Lower lobe of right lung (tissue), 2 donors: ENCODE data around the gene KCNK10. TPM values are rescaled to one million over a fixed set of nuclear protein-coding genes. Genes with fewer than 3 reads are reported as not detected.

Source experiments
- ATAC-seq, 2 donors: fragments of 200-7000 bp; cut with Tn5 transposase; one replicate each; pipeline ENCODE4 v1.9.1; 2020 to 2022; ENCODE audit warnings: mild to moderate bottlenecking in 2 of 2, moderate library complexity in 2 of 2
- DNase-seq: peaks from one replicate; pipeline ENCODE4 v3.0.0-alpha.2; 2020
- H3K27ac ChIP-seq: fragments of 200-600 bp; one replicate; pipeline ENCODE4 v1.8.0; 2022
- H3K27me3 ChIP-seq: fragments of 200-600 bp; one replicate; pipeline ENCODE4 v1.8.0; 2022; ENCODE audit warnings: low read depth
- H3K36me3 ChIP-seq: fragments of 200-600 bp; one replicate; pipeline ENCODE4 v1.8.0; 2022; ENCODE audit warnings: mild to moderate bottlenecking
- H3K4me1 ChIP-seq: fragments of 200-600 bp; one replicate; pipeline ENCODE4 v1.8.0; 2022
- H3K4me3 ChIP-seq: fragments of 200-600 bp; one replicate; pipeline ENCODE4 v1.8.0; 2022; ENCODE audit warnings: mild to moderate bottlenecking
- H3K9me3 ChIP-seq: fragments of 200-600 bp; one replicate; pipeline ENCODE4 v1.8.0; 2022
- intact Hi-C: fragments of 100-400 bp; cut with DNase I; formaldehyde crosslinking; loops from one replicate; pipeline ENCODE4 v1.11.0; 2022
- total RNA-seq: library from RNA; stranded (reverse); fragmentation: NEBNext Ultra II Directional; extraction: Animal tissue kit (Norgen Biotek cat#: 25700); gene quantifications from one replicate; pipeline ENCODE4 v1.2.1, GENCODE V29; 2021
- TF ChIP-seq, protein P1 (sequence below): fragments of 200-600 bp; IDR thresholded peaks from one replicate; pipeline ENCODE4 v1.8.0; 2022; ENCODE audit warnings: antibody characterized with exemption, mild to moderate bottlenecking
- donor health status: DM: no; HTN: yes; CAD: no; lungs with severe emphysema.

KCNK10 gene
- total RNA-seq, 1 donor from 2014 or later = not detected

DNA sequence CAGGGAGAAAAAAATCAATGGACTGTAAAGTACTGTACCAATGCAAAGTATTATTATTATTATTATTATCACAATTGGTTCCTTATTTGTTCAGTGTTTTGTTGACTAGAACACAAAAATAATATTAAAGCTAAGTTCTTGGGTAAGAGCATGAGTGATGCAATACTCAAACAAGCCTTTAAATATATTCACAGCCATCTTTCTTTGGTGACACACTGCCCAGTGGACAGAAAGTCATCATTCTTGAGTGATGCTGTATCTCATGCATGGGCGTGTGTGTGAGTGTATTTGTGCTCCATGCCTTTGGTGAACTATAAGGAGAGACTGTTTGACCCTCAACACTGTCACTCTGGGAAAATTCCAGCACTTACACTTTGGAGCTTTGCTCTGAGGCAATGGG, 93.6 kb downstream of the KCNK10 start:
- intact Hi-C loops = no loop called here
- ATAC-seq = no peak
- no peaks in the 10 kb centered on the region for H3K36me3 ChIP-seq

DNA sequence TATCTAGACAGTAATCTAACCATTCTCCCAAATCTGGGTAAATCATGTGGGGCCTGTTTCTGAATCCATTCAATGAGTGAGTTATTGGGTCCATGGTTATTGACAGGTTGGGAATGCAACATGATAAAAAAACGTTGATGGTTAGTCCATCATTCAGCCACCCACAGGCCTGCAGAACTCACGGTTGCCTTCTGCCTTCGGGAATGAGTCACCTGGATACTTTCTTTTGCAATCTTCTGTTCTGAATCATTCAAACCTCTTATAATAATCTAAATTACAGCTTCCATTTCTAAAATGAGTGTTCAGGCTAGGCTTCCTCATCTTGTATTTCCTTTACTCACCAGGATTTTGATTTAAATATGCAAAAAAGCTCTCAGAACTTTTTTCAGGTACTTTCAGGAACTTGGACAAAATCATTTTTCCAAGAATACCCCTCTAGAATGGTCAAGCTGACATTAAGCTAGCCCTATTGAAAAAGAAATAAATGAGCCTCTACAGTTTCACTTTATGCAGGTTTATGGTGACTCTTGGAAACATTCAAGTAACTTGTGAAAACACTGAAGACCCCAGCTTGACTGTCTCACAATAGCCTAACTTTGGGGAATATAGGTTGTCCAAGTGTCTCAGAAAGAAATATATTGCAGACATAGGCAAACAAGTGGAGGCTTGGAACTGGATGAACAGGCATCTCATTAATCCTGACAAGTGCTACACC, 94.4 kb downstream of the KCNK10 start:
- TF ChIP-seq, protein P1, sequence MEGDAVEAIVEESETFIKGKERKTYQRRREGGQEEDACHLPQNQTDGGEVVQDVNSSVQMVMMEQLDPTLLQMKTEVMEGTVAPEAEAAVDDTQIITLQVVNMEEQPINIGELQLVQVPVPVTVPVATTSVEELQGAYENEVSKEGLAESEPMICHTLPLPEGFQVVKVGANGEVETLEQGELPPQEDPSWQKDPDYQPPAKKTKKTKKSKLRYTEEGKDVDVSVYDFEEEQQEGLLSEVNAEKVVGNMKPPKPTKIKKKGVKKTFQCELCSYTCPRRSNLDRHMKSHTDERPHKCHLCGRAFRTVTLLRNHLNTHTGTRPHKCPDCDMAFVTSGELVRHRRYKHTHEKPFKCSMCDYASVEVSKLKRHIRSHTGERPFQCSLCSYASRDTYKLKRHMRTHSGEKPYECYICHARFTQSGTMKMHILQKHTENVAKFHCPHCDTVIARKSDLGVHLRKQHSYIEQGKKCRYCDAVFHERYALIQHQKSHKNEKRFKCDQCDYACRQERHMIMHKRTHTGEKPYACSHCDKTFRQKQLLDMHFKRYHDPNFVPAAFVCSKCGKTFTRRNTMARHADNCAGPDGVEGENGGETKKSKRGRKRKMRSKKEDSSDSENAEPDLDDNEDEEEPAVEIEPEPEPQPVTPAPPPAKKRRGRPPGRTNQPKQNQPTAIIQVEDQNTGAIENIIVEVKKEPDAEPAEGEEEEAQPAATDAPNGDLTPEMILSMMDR = no peak
- no peak overlapping the region for H3K4me3 ChIP-seq
- H3K9me3 ChIP-seq = peaks cover 4% of the 10 kb centered on the region
- H3K36me3 ChIP-seq = no peaks in the 10 kb centered on the region
- no peak for DNase-seq
- no peak for ATAC-seq
- intact Hi-C loops = no loop called here
- H3K4me1 ChIP-seq = no peaks in the 10 kb centered on the region
- H3K27me3 ChIP-seq = no peaks in the 10 kb centered on the region
- H3K27ac ChIP-seq = no peak overlapping the region

More for the DNA sequence above, 93.6 kb downstream of the KCNK10 start:
- H3K4me1 ChIP-seq = no peaks in the 10 kb centered on the region
- TF ChIP-seq, protein P1 = no peak
- no peaks in the 10 kb centered on the region for H3K9me3 ChIP-seq
- no peak for DNase-seq
- no peaks in the 10 kb centered on the region for H3K27me3 ChIP-seq
- H3K4me3 ChIP-seq = no peak overlapping the region
- no peak overlapping the region for H3K27ac ChIP-seq

DNA sequence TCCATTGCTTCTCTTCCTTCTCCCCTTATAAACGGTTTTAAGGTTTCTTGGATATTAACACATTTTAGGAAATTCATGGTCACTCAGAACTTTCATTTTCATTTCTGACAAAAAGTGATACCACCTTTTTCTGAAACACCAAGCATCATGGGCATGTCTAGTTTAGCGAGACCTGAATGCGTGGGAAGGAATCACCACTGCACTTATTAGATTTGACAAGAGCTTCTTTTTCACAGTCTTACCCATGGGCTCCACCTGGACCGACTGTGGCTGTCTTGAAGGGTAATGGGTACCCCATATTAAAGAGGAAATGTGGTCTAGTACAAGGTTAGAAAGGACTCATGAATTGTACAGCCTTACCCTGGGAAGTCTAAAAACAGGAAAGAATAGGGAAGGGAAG, 95.4 kb downstream of the KCNK10 start:
- Histone ChIP-seq H3K27ac (no peak overlapping the region), H3K27me3 (no peaks in the 10 kb centered on the region), H3K4me1 (no peaks in the 10 kb centered on the region), H3K36me3 (no peaks in the 10 kb centered on the region), H3K4me3 (no peak overlapping the region), H3K9me3 (peaks cover 9% of the 10 kb centered on the region)
- ATAC-seq (no peak), DNase-seq (no peak)
- intact Hi-C loops = no loop called here
- TF ChIP-seq, protein P1 = no peak

DNA sequence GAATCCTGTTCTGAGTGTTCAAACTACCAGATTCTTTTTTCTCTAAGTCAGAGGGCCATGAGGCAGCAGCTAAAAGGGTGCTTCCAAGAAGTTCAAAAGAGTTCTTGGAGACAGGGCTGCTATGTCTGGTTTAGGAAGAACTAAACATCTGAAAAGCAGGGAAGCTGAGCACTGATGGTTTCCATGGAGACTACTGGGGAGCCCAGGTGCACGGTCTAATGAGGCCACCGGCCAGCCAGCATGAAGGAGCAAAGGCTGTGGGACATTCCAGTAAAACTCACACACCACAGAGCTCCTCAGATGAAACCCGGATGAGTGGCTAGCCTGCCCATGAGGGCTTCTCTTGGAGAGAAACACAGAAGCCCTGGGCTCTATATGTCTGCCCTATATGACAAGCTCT, 97.3 kb downstream of the KCNK10 start:
- Histone ChIP-seq H3K9me3 (peaks cover 10% of the 10 kb centered on the region), H3K27ac (no peak overlapping the region), H3K4me1 (no peaks in the 10 kb centered on the region), H3K36me3 (no peaks in the 10 kb centered on the region), H3K27me3 (no peaks in the 10 kb centered on the region), H3K4me3 (no peak overlapping the region)
- TF ChIP-seq, protein P1 = no peak
- ATAC-seq = no peak
- no peak for DNase-seq
- intact Hi-C loops = no loop called here

DNA sequence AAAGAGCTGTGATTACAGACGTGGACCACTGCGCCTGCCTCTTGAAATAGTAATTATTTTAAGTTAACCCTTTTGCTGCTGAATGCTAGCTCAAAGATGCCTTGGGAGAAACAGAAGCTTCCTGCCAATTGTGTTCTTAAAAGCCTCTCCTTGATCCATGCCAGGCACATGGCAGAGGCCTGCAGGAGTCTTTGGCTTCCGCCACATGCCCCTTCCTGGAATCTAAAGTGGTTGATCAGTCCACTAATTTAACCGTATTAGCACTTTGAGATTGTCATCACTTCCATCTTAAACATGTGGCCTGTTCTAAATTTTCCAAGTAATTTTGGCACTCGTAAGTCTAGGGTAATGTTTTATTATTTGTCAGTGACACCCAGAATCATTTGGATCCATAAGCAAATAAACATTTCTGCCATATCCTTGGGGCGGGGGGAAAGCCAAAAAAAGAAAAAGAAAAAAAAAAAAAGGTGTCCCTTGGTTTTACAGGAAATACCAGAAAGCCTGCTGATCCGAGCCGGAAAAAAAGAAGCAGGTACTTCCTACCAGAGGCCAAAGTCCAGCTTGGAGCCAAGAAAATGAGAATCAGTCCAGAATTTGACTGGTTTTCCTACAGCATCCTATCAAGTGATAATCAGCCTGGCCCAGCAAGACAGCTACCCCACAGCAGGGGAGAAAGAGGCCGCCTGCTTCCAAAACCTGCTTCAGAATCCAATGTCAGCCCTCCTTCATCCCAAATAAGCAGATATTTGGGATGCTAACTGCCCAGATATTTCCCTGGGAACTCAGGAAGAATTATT, 104.8 kb downstream of the KCNK10 start:
- H3K27me3 ChIP-seq = no peaks in the 10 kb centered on the region
- no peaks in the 10 kb centered on the region for H3K4me1 ChIP-seq
- no peak overlapping the region for H3K4me3 ChIP-seq
- intact Hi-C loops = no loop called here
- TF ChIP-seq, protein P1 = no peak
- H3K27ac ChIP-seq = no peak overlapping the region
- no peaks in the 10 kb centered on the region for H3K36me3 ChIP-seq
- H3K9me3 ChIP-seq = peaks cover 6% of the 10 kb centered on the region
- ATAC-seq (no peak), DNase-seq (no peak)
